ENCODE results near the gene HK3.

HK3 gene

DNA sequence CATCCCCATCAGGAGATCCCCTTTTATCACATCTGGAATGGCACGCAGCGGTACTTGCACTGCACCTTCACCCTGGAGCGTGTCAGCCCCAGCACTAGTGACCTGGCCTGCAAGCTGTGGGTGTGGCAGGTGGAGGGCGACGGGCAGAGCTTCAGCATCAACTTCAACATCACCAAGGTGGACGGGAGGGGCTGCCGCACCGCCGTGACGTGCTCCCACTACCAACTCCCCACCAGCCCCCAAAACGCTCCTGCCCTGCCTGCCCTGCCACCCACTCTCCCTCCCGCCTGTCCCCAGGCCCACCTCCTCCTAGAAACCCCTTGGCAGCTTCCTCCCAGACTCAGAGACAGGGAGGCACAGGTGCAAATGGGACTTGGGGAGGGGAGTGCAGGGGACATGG lies 20.7 kb downstream of the HK3 start:
- H3K4me2 ChIP-seq (ENCODE audit: low read length), result no peak overlapping the region
- H3K23ac ChIP-seq (ENCODE audit: low read length), result no peak overlapping the region
- H3K14ac ChIP-seq (ENCODE audit: low read length), result no peak overlapping the region
- no peak overlapping the region for H4K12ac ChIP-seq (ENCODE audit: low read depth, low read length)
- H4K8ac ChIP-seq (ENCODE audit: low read depth, low read length), result no peak overlapping the region
- H3K4ac ChIP-seq (ENCODE audit: low read depth, low read length), result no peak overlapping the region
- H3K79me1 ChIP-seq (ENCODE audit: low read length), result no peaks in the 10 kb centered on the region
- no peak overlapping the region for H3K18ac ChIP-seq (ENCODE audit: low read length)
- peaks cover 6% of the 10 kb centered on the region for H3K9me3 ChIP-seq (ENCODE audit: insufficient read depth, low read depth, low read length)
- WGBS (ENCODE audit: extremely low coverage, insufficient coverage, insufficient read length), result no CpG with 5 or more reads among the region's 12 CpGs
- no peak overlapping the region for H3K27ac ChIP-seq (ENCODE audit: low read depth, low read length)
- no peak overlapping the region for H4K91ac ChIP-seq (ENCODE audit: low read depth, low read length)
- H2BK120ac ChIP-seq (ENCODE audit: insufficient read depth, low read length, poor library complexity), result no peak overlapping the region
- no peaks in the 10 kb centered on the region for H3K36me3 ChIP-seq (ENCODE audit: control insufficient read depth in 1 of 2, insufficient read depth in 2 of 2, low read length in 2 of 2)
- H3K4me3 ChIP-seq (ENCODE audit: low read depth, low read length), result peak overlapping the region; percentile 10
- no peak for DNase-seq
- no peak overlapping the region for H2BK12ac ChIP-seq (ENCODE audit: low read length)
- H3K9ac ChIP-seq (ENCODE audit: low read length), result no peak overlapping the region
- H2AK5ac ChIP-seq (ENCODE audit: low read length), result no peak overlapping the region
- no peaks in the 10 kb centered on the region for H3K4me1 ChIP-seq (ENCODE audit: control insufficient read depth in 1 of 2, insufficient read depth in 2 of 2, low read length in 2 of 2)
- no peak overlapping the region for H2BK5ac ChIP-seq (ENCODE audit: low read depth, low read length, poor library complexity)
- H3K79me2 ChIP-seq (ENCODE audit: control insufficient read depth, insufficient read depth, low read length, poor library complexity), result no peaks in the 10 kb centered on the region
- no peaks in the 10 kb centered on the region for H3K27me3 ChIP-seq (ENCODE audit: insufficient read depth, low read length)
- no peak overlapping the region for H2AFZ ChIP-seq (ENCODE audit: insufficient read depth, low read length, poor library complexity)

DNA sequence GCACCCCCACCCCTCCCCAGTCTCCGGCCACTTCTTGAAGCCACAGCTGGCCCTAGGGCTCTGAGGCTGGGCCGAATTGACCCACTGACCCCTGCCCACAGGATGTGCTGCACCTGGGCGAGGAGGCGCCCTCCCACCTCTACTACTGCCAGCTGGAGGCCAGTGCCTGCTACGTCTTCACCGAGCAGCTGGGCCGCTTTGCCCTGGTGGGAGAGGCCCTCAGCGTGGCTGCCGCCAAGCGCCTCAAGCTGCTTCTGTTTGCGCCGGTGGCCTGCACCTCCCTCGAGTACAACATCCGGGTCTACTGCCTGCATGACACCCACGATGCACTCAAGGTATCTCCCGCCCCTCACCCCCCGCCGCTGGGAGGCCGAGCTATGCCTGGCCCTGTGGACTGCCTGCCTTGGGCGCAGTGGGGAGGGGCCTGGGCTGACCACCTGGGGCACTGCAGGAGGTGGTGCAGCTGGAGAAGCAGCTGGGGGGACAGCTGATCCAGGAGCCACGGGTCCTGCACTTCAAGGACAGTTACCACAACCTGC lies 21.3 kb downstream of the HK3 start:
- no CpG with 5 or more reads among the region's 21 CpGs for WGBS (ENCODE audit: extremely low coverage, insufficient coverage, insufficient read length)
- peaks cover 6% of the 10 kb centered on the region for H3K9me3 ChIP-seq (ENCODE audit: insufficient read depth, low read depth, low read length)
- no peak overlapping the region for H3K4ac ChIP-seq (ENCODE audit: low read depth, low read length)

DNA sequence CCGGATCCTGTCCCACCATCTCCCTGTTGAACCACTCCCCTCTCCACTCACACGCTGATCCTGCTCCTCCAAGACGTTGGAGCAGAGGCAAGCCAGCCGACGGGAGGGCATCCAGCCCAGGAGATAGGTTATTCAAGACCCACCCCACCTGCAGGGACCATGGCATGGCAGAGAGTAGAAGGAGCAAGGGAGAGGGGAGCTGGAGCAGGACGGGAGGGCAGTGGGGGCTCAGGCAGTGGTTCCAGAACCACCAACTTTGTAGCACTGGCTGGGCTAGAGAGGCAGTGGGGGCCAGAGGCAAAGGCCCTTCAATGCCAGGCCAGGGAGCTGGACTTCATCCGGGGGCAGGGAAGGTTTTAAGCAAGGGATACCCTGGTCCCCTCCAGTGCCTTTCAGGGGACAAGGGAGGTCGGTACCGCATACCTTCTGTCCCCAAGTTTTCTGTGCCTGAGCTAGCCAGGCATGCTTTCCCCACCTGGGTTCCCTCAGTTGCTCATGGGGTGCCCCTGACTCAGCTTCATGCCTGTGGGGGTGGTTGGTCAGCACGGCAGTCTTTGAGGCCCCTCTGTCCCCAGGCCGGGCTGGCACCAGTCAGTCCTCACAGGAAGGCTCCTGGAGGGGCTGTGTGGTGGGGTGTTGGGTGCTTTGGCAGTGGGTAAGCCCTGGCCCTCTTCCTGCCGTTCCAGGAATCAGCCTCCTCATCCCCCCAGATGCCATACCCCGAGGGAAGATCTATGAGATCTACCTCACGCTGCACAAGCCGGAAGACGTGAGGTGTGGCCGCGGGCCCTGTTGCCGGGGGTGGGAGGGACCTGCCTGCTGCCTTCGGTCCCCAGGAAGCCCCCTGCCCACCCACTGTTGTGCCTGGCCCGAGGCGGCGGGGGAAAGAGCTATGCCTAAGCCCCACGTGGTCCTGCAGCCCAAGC lies 22.4 kb downstream of the HK3 start:
- Histone ChIP-seq H3K4me1 (ENCODE audit: control insufficient read depth in 1 of 2, insufficient read depth in 2 of 2, low read length in 2 of 2) (no peaks in the 10 kb centered on the region), H3K9me3 (ENCODE audit: insufficient read depth, low read depth, low read length) (peaks cover 6% of the 10 kb centered on the region), H3K4me3 (ENCODE audit: low read depth, low read length) (no peak overlapping the region), H4K12ac (ENCODE audit: low read depth, low read length) (no peak overlapping the region), H3K14ac (ENCODE audit: low read length) (no peak overlapping the region), H3K27ac (ENCODE audit: low read depth, low read length) (no peak overlapping the region), H2BK120ac (ENCODE audit: insufficient read depth, low read length, poor library complexity) (no peak overlapping the region), H3K23ac (ENCODE audit: low read length) (no peak overlapping the region), H3K4me2 (ENCODE audit: low read length) (no peak overlapping the region), H4K91ac (ENCODE audit: low read depth, low read length) (no peak overlapping the region), H4K8ac (ENCODE audit: low read depth, low read length) (no peak overlapping the region), H3K18ac (ENCODE audit: low read length) (no peak overlapping the region), H3K4ac (ENCODE audit: low read depth, low read length) (no peak overlapping the region), H3K79me2 (ENCODE audit: control insufficient read depth, insufficient read depth, low read length, poor library complexity) (no peaks in the 10 kb centered on the region), H2AK5ac (ENCODE audit: low read length) (no peak overlapping the region), H3K79me1 (ENCODE audit: low read length) (no peaks in the 10 kb centered on the region), H2BK12ac (ENCODE audit: low read length) (no peak overlapping the region), H2AFZ (ENCODE audit: insufficient read depth, low read length, poor library complexity) (no peak overlapping the region), H3K9ac (ENCODE audit: low read length) (no peak overlapping the region), H3K36me3 (ENCODE audit: control insufficient read depth in 1 of 2, insufficient read depth in 2 of 2, low read length in 2 of 2) (no peaks in the 10 kb centered on the region), H2BK5ac (ENCODE audit: low read depth, low read length, poor library complexity) (no peak overlapping the region), H3K27me3 (ENCODE audit: insufficient read depth, low read length) (no peaks in the 10 kb centered on the region)
- no peak for DNase-seq
- WGBS (ENCODE audit: extremely low coverage, insufficient coverage, insufficient read length), result no CpG with 5 or more reads among the region's 24 CpGs

More for the DNA sequence above, 21.3 kb downstream of the HK3 start:
- Histone ChIP-seq H2AFZ (ENCODE audit: insufficient read depth, low read length, poor library complexity) (no peak overlapping the region), H2AK5ac (ENCODE audit: low read length) (no peak overlapping the region), H3K18ac (ENCODE audit: low read length) (no peak overlapping the region), H2BK5ac (ENCODE audit: low read depth, low read length, poor library complexity) (no peak overlapping the region), H4K12ac (ENCODE audit: low read depth, low read length) (no peak overlapping the region), H2BK120ac (ENCODE audit: insufficient read depth, low read length, poor library complexity) (no peak overlapping the region), H4K91ac (ENCODE audit: low read depth, low read length) (no peak overlapping the region), H3K4me1 (ENCODE audit: control insufficient read depth in 1 of 2, insufficient read depth in 2 of 2, low read length in 2 of 2) (no peaks in the 10 kb centered on the region), H4K8ac (ENCODE audit: low read depth, low read length) (no peak overlapping the region), H3K14ac (ENCODE audit: low read length) (no peak overlapping the region), H3K23ac (ENCODE audit: low read length) (no peak overlapping the region), H3K9ac (ENCODE audit: low read length) (no peak overlapping the region), H3K79me1 (ENCODE audit: low read length) (no peaks in the 10 kb centered on the region), H3K27ac (ENCODE audit: low read depth, low read length) (no peak overlapping the region), H3K27me3 (ENCODE audit: insufficient read depth, low read length) (no peaks in the 10 kb centered on the region), H3K36me3 (ENCODE audit: control insufficient read depth in 1 of 2, insufficient read depth in 2 of 2, low read length in 2 of 2) (no peaks in the 10 kb centered on the region), H3K79me2 (ENCODE audit: control insufficient read depth, insufficient read depth, low read length, poor library complexity) (no peaks in the 10 kb centered on the region), H3K4me2 (ENCODE audit: low read length) (no peak overlapping the region), H3K4me3 (ENCODE audit: low read depth, low read length) (no peak overlapping the region), H2BK12ac (ENCODE audit: low read length) (no peak overlapping the region)
- DNase-seq, result no peak

DNA sequence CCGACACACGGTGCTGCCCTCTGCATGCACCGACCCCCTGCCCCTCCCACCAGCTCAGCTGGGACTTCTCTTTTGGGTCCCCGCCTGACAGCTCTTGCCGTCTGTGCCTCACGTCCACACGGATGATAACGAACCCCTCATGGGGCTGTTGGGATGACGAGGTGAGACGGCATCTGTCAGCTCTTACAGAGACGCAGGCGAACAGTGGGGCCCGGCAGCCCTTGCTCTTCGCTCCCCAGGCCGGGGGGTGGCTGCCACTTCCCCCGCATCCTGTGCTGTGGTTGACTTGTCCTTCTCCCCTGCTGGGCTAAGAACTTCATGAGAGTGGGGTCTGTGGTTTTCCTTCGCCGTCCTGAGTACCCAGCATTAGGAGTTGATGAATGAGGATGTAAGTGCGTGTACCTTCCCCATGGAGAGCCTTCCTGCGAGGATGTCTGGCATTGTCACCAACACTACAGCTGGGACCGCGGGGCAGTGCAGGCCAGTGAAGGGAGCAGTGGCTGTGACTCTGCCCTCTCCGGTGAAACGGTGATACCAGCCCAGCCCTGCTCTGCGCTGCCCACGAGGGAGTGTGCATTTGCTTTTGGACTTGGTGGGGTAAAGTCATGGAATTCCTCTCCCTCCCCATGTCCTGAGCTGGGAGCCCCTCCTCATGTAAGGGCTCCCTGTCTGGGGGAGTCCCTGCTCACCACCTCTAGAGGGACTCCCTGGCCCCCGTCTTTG lies 23.2 kb downstream of the HK3 start:
- no peak overlapping the region for H4K91ac ChIP-seq (ENCODE audit: low read depth, low read length)
- peaks cover 6% of the 10 kb centered on the region for H3K9me3 ChIP-seq (ENCODE audit: insufficient read depth, low read depth, low read length)
- WGBS (ENCODE audit: extremely low coverage, insufficient coverage, insufficient read length), result no CpG with 5 or more reads among the region's 27 CpGs
- H3K14ac ChIP-seq (ENCODE audit: low read length), result no peak overlapping the region
- no peak overlapping the region for H3K4me2 ChIP-seq (ENCODE audit: low read length)
- no peak overlapping the region for H3K27ac ChIP-seq (ENCODE audit: low read depth, low read length)
- no peak for DNase-seq
- H3K27me3 ChIP-seq (ENCODE audit: insufficient read depth, low read length), result no peaks in the 10 kb centered on the region
- H2AFZ ChIP-seq (ENCODE audit: insufficient read depth, low read length, poor library complexity), result no peak overlapping the region
- no peaks in the 10 kb centered on the region for H3K79me2 ChIP-seq (ENCODE audit: control insufficient read depth, insufficient read depth, low read length, poor library complexity)
- H3K79me1 ChIP-seq (ENCODE audit: low read length), result no peaks in the 10 kb centered on the region
- peak overlapping the region; percentile 3 for H3K4me3 ChIP-seq (ENCODE audit: low read depth, low read length)
- H3K36me3 ChIP-seq (ENCODE audit: control insufficient read depth in 1 of 2, insufficient read depth in 2 of 2, low read length in 2 of 2), result no peaks in the 10 kb centered on the region
- no peaks in the 10 kb centered on the region for H3K4me1 ChIP-seq (ENCODE audit: control insufficient read depth in 1 of 2, insufficient read depth in 2 of 2, low read length in 2 of 2)
- no peak overlapping the region for H3K18ac ChIP-seq (ENCODE audit: low read length)
- H2AK5ac ChIP-seq (ENCODE audit: low read length), result no peak overlapping the region
- no peak overlapping the region for H3K23ac ChIP-seq (ENCODE audit: low read length)
- no peak overlapping the region for H3K9ac ChIP-seq (ENCODE audit: low read length)
- H4K8ac ChIP-seq (ENCODE audit: low read depth, low read length), result no peak overlapping the region
- no peak overlapping the region for H3K4ac ChIP-seq (ENCODE audit: low read depth, low read length)
- no peak overlapping the region for H2BK12ac ChIP-seq (ENCODE audit: low read length)
- no peak overlapping the region for H2BK5ac ChIP-seq (ENCODE audit: low read depth, low read length, poor library complexity)
- no peak overlapping the region for H2BK120ac ChIP-seq (ENCODE audit: insufficient read depth, low read length, poor library complexity)
- no peak overlapping the region for H4K12ac ChIP-seq (ENCODE audit: low read depth, low read length)

Measured in trophoblast cell (in vitro differentiated cells and primary cell).